MM.1S (cell line): ENCODE measurements around the gene MICU2.

Experiments
- EZH2 ChIP-seq: fragments of 300-600 bp; sonication (generic); optimal IDR thresholded peaks from 2 replicates; pipeline ENCODE3; 2017; ENCODE audit warnings: low read depth, mild to moderate bottlenecking, antibody characterized with exemption, low read length, mixed read lengths
- TF ChIP-seq, protein P1 (sequence below): fragments of 300-600 bp; sonication (generic); IDR thresholded peaks from 2 replicates; pipeline ENCODE4 v1.5.1; 2016; ENCODE audit warnings: antibody characterized with exemption, low read length, mixed read lengths

DNA sequence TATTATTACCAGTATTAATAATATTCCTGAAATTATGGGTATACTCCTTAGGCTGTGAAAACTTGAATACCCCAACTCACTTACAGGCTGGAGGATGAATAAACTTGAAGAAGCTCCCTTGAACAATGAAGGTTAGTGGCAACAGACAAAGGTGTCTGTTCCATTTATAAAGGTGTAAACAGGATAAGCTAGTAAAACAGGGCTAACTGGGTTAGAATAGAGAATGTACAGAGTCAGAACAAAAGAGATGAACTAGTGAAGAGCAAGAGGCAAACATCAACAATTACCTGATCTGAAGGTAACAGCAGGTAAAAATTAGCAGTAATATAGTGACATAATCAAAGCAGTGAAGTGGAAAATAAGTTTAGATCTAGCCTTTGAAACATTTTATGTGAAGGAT is 23.2 kb downstream of the MICU2 start:
- TF ChIP-seq, protein P1, sequence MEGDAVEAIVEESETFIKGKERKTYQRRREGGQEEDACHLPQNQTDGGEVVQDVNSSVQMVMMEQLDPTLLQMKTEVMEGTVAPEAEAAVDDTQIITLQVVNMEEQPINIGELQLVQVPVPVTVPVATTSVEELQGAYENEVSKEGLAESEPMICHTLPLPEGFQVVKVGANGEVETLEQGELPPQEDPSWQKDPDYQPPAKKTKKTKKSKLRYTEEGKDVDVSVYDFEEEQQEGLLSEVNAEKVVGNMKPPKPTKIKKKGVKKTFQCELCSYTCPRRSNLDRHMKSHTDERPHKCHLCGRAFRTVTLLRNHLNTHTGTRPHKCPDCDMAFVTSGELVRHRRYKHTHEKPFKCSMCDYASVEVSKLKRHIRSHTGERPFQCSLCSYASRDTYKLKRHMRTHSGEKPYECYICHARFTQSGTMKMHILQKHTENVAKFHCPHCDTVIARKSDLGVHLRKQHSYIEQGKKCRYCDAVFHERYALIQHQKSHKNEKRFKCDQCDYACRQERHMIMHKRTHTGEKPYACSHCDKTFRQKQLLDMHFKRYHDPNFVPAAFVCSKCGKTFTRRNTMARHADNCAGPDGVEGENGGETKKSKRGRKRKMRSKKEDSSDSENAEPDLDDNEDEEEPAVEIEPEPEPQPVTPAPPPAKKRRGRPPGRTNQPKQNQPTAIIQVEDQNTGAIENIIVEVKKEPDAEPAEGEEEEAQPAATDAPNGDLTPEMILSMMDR: no peak
- no peak for TF ChIP-seq EZH2
